ENCODE data around the gene MCOLN1. TPM values are rescaled to one million over a fixed set of nuclear protein-coding genes. Genes with fewer than 3 reads are reported as not detected.

The MCOLN1 gene
- total and polyA plus RNA-seq, 2 donors (not counting 3 experiments of a cell fraction or from before 2014, with no cell fraction given), result 23.0 to 60.9 TPM

- H3K79me2 ChIP-seq (ENCODE audit: control insufficient read depth, insufficient read depth, low read length), result no peaks in the 10 kb centered on the region
- no peak overlapping the region for H3K9ac ChIP-seq (replicated peaks; ENCODE audit: extremely low read depth, insufficient read depth, low read length)
- H3K4me1 ChIP-seq (ENCODE audit: control insufficient read depth, extremely low read depth, insufficient read depth, low read length), result peaks cover 3% of the 10 kb centered on the region
- no peak overlapping the region for H3K27ac ChIP-seq (ENCODE audit: insufficient read depth, low read depth, low read length)
- no peak overlapping the region for H3K4me2 ChIP-seq (ENCODE audit: insufficient read depth, low read length)
- H3K36me3 ChIP-seq (ENCODE audit: control insufficient read depth in 2 of 2, extremely low read depth in 1 of 2, insufficient read depth in 2 of 2, low read length in 2 of 2), result peaks cover 3 to 11% of the 10 kb centered on the region in 2 experiments
- no peak for TF ChIP-seq CTCF (IDR thresholded peaks at IDR 0.05; ENCODE audit: extremely low read depth in 1 of 2, insufficient read depth in 1 of 2, low read depth in 1 of 2, low read length in 2 of 2)
- TF ChIP-seq JUN (IDR thresholded peaks at IDR 0.05; ENCODE audit: borderline replicate concordance, insufficient read depth, insufficient read length, low read depth), result no peak
- TF ChIP-seq MAX (IDR thresholded peaks at IDR 0.05; ENCODE audit: insufficient read depth, insufficient read length), result no peak
- TF ChIP-seq GATA2 (IDR thresholded peaks at IDR 0.05; ENCODE audit: insufficient read depth, insufficient read length, low read depth, low read length), result no peak
- no peak for TF ChIP-seq EZH2 (IDR thresholded peaks at IDR 0.05; ENCODE audit: borderline replicate concordance, low read depth, low read length, severe bottlenecking)
- TF ChIP-seq POLR2A (IDR thresholded peaks at IDR 0.05; ENCODE audit: low read depth, low read length), result no peak
- H3K9me1 ChIP-seq (replicated peaks; ENCODE audit: control insufficient read depth, extremely low read depth, insufficient read depth, low read length), result no peaks in the 10 kb centered on the region
- intact Hi-C loops (cut with micrococcal nuclease), result loop anchor here (5.0 kb wide), 1 partner anchor 138 kb away; no protein-coding TSS in a partner anchor
- ChIA-PET POLR2A (no interaction called here), CTCF (no interaction called here)
- no peaks in the 10 kb centered on the region for H3K27me3 ChIP-seq (ENCODE audit: control insufficient read depth in 2 of 2, insufficient read depth in 2 of 2, low read length in 2 of 2)
- H2AFZ ChIP-seq (ENCODE audit: low read depth, low read length), result no peak overlapping the region
- DNase-seq (ENCODE audit: low read depth, low spot score) (no peak), FAIRE-seq (no peak)
- no peak overlapping the region for H3K4me3 ChIP-seq (replicated peaks in 1 of 3; ENCODE audit: insufficient read depth in 1 of 3, low read depth in 1 of 3, low read length in 3 of 3)
- H4K20me1 ChIP-seq (replicated peaks; ENCODE audit: control insufficient read depth, extremely low read depth, insufficient read depth, low read length), result no peaks in the 10 kb centered on the region
- dilution Hi-C loops (cut with MboI; ENCODE audit: extremely low pct_ligation_motif_present, low sequenced_read_pairs), result no loop called here
- no TSS peak for BruUV-seq (replicated peaks)
- no peaks in the 10 kb centered on the region for H3K9me3 ChIP-seq (replicated peaks; ENCODE audit: control insufficient read depth, insufficient read depth, low read length)
These were observed 7.4 kb downstream of the MCOLN1 start for GRCh38 chr19:7529610-7530490.
